ENCODE data around the gene TCAP.

DNA sequence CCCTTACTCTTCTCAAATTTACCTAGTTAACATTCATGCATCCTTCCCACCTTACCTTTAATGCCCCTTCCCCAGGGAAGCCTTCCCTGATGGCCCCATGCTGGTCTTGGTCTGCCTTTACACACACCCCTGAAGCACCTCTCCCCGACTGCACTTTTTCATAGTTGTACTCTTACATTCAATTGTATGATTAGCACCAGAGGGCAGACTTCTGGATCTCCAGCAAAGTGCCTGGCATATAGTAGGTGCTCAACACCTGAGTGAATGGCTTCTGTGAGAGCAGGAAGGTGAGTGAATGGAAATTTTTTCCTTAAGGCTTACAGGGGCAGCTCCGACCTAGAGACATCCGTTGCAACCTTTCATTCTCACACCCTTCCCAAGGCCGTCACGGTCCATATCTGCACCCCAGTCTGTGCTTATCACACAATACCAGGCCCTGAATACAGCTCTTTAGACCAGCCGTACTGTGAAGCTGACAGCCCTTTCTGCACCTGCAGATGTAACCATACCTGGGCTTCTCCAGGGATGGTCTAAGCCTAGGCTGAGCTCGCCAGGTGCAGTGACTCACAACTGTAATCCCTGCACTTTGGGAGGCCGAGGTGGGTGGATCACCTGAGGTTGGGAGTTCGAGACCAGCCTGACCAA lies 18.3 kb downstream of the TCAP start:
- TF ChIP-seq POLR2A (IDR thresholded peaks at IDR 0.05; ENCODE audit: low read depth, low read length) (no peak), POLR2AphosphoS5 (IDR thresholded peaks at IDR 0.05; ENCODE audit: low read length) (no peak), CTCF (IDR thresholded peaks at IDR 0.05 in 2 of 3, conservative IDR thresholded peaks at IDR 0.05 in 1 of 3; ENCODE audit: control insufficient read depth in 2 of 3, extremely low read depth in 1 of 3, insufficient read depth in 1 of 3, low read depth in 3 of 3, low read length in 3 of 3) (no peak), ETV6 (conservative IDR thresholded peaks at IDR 0.05 in 1 of 2, IDR thresholded peaks at IDR 0.05 in 1 of 2; ENCODE audit: borderline replicate concordance in 1 of 2, low read depth in 1 of 2) (no peak), STAT3 (IDR thresholded peaks at IDR 0.05; ENCODE audit: low read depth, low read length) (no peak), EP300 (IDR thresholded peaks at IDR 0.05; ENCODE audit: borderline replicate concordance in 1 of 2, control insufficient read depth in 1 of 2, low read depth in 2 of 2, low read length in 2 of 2) (no peak), JUNB (IDR thresholded peaks at IDR 0.05) (no peak), SREBF2 (IDR thresholded peaks at IDR 0.05; ENCODE audit: low read length) (no peak), ZBED1 (IDR thresholded peaks at IDR 0.05; ENCODE audit: borderline replicate concordance) (no peak), YY1 (IDR thresholded peaks at IDR 0.05; ENCODE audit: low read depth, low read length) (no peak), MYC (IDR thresholded peaks at IDR 0.05; ENCODE audit: insufficient read depth, insufficient read length, insufficient replicate concordance, low read length, severe bottlenecking) (no peak), HDAC6 (IDR thresholded peaks at IDR 0.05; ENCODE audit: unreplicated experiment) (no peak)
